ENCODE data around the gene MYH9. TPM values are rescaled to one million over a fixed set of nuclear protein-coding genes. Genes with fewer than 3 reads are reported as not detected.

Gene MYH9
- total RNA-seq, 1 donor from 2014 or later: 282 TPM

GRCh38 chr22:36325154-36326031 is 62.4 kb downstream of the MYH9 start:
- DNase-seq (ENCODE audit: low spot score): no peak
- intact Hi-C loops (cut with DNase I): loop anchor here (5.0 kb wide), 1 partner anchor 42 kb away; no protein-coding TSS in a partner anchor

DNA sequence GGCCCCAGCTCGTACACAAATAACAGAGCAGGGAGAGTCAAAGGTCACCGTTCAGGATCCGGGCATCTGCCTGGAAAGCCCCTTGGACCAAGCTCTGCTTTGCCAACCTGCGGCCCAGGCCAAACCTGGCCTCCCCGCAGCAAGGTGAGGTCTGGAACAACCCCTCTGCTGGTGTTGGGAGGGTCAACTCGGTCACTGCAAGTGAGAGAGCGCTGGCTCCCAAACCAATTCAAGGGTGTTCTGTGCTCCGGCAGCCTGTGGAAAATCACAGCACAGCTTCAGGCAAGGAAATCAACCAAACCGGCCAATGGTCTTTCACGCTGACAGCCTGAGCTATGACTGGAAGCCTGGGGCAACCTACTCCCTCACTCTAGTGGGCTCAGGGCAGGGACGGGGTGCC is 63.4 kb downstream of the MYH9 start:
- intact Hi-C loops (cut with DNase I): loop anchor here (5.0 kb wide), 1 partner anchor 143 kb away; no protein-coding TSS in a partner anchor
- DNase-seq (ENCODE audit: low spot score): no peak

GRCh38 chr22:36323855-36324331 is 63.9 kb downstream of the MYH9 start:
- no peak for DNase-seq (ENCODE audit: low spot score)
- intact Hi-C loops (cut with DNase I): loop anchor here (2.0 to 5.0 kb wide), 2 partner anchors 63 to 143 kb away; partner anchors contain the start of gene MYH9

DNA sequence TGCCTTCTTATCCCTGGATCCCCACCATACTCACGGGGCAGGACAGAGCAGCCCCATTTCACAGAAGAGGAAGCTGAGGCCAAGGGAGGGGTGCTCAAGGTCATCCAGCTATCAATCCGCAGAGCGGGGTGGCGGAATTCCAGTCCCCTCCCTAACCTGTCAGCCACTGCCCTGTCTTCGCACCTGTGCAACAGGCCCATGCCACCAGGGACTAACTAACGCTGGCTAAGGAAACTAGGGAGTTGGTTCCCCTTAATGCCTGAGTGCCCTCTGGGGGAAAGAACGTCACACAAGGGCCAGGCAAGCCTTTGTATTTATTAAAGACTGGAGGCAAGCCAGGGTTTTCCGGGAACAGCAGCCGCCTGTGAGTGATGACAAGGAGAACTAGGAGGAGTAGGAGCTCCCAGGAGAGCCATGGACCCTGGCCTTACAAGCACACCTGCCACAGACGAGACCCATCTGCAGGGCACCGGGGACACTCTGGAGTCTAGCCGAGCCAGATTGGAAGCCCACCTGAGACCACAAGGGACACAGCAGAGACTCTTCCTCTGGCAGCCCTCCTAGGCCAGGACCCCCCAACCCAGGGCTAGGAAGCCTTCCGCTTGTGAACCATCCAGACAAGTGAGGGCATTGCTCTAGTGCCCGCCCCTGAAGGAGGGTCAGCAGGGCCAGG is 64.4 kb downstream of the MYH9 start:
- intact Hi-C loops (cut with DNase I): loop anchor here (2.0 to 5.0 kb wide), 2 partner anchors 63 to 144 kb away; partner anchors contain the start of gene MYH9
- peak; percentile 88 for DNase-seq (ENCODE audit: low spot score)

GRCh38 chr22:36322602-36322915 is 65.2 kb downstream of the MYH9 start:
- DNase-seq (ENCODE audit: low spot score): no peak
- intact Hi-C loops (cut with DNase I): loop anchor here (2.0 to 5.0 kb wide), 2 partner anchors 64 to 145 kb away; partner anchors contain the start of gene MYH9

GRCh38 chr22:36321797-36322601 is 65.8 kb downstream of the MYH9 start:
- DNase-seq (ENCODE audit: low spot score): no peak
- intact Hi-C loops (cut with DNase I): loop anchor here (2.0 to 5.0 kb wide), 2 partner anchors 65 to 145 kb away; partner anchors contain the start of gene MYH9

DNA sequence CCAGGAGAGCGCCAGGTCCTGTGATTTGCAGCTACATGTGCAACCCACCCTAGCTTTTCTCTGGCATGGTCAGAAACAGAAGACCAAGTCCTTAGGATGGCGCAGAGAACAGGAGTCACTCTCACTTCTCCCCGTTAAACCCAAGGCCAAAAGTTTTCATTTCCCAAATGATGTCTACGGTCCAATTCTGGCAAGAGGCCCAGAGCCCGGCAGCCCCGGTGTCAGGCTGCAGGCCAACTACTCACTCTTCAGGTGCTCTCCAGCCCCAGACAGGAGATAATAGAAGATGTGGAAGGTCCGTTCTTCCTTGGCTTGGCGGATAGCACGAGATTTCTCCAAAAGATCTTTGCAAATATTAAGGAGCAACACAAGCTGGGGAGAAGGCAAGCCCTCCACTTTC is 67.2 kb downstream of the MYH9 start:
- intact Hi-C loops (cut with DNase I): loop anchor here (5.0 kb wide), 1 partner anchor 147 kb away; no protein-coding TSS in a partner anchor
- no peak for DNase-seq (ENCODE audit: low spot score)

DNA sequence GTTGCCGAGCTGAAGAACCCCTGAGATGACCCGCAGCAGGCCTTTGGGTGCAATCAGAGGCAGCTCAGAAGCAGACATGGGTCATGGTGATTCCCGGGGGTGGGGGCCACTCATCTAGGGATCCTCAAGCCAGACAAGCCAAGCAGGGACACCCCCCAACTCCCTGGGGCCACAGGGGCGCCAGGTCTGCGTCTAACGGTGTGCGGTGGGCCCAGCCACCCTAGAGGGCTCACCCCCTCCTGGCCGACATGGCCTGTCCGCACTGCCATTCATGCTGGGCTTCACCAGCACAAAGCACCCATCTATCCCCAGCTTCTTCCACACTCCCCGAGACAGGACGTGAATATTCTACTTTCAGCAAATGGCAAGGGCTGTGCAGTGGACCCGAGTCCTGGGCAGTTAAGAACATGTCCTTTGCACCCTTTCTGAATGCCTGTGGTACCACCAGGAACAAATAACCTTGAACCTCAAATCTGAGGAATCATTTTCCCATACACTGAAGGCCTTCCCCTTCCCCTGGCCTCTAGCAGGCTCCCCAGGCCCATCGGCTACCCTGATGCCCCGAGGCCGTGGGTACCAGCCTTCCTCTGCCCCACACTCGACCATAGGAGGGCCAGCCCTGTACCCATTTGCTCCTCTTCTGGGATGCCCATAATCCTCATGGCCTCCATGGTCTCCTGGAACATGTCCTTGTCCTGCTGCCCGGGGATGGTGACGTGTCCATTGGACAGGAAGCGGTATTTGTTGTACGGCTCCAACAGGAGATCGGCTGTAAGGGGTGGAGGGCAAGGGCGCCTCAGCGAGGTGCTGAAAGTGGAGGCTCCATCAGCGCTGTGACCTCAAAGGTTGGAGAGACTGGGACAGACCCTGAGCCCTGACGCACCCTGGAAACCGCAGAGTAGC is 67.9 kb downstream of the MYH9 start:
- no peak for DNase-seq (ENCODE audit: low spot score)
- intact Hi-C loops (cut with DNase I): loop anchor here (5.0 kb wide), 1 partner anchor 147 kb away; no protein-coding TSS in a partner anchor

DNA sequence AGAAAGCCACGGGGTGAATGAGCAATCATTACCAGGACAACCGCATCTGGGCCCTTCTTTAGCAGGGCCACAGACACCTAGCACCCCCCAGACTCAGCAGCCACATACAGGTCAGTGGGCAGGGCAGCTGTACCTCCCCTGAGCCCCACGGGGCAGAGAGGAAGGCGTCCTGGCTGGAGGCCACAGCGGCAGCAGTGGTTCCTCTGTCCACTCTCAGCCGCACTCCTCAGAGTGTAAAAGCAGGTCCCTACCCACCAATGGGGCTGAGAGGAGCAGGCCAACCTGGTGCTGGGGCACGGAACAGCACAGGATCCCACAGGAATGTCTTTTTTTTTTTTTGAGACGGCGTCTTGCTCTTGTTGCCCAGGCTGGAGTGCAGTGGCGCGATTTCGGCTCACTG is 69.3 kb downstream of the MYH9 start:
- intact Hi-C loops (cut with DNase I): no loop called here
- no peak for DNase-seq (ENCODE audit: low spot score)

- no peak for DNase-seq (ENCODE audit: low spot score)
- intact Hi-C loops (cut with DNase I): no loop called here
These were observed 70.0 kb downstream of the MYH9 start for GRCh38 chr22:36317658-36318271.

GRCh38 chr22:36316419-36316818 is 71.3 kb downstream of the MYH9 start:
- no peak for DNase-seq (ENCODE audit: low spot score)
- intact Hi-C loops (cut with DNase I): no loop called here

DNA sequence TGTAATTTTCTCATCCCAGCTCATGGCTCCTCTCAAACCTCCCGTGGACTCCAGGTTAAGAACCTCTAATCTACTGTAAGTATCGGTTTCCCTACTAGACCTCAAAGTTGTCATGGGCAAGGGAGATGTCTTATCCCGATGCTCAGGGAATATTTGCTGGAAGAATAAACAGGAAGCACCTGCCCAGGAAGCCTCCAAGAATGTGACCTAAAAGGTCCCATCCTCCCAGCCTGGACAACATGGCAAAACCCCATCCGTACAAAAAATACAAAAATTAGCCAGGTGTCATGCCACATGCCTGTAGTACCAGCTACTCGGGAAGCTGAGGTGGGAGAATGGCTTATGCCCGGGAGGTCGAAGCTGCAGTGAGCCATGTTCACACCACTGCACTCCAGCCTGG is 72.4 kb downstream of the MYH9 start:
- intact Hi-C loops (cut with DNase I): no loop called here
- no peak for DNase-seq (ENCODE audit: low spot score)

GRCh38 chr22:36311386-36312085 is 76.2 kb downstream of the MYH9 start:
- no peak for DNase-seq (ENCODE audit: low spot score)
- intact Hi-C loops (cut with DNase I): no loop called here

DNA sequence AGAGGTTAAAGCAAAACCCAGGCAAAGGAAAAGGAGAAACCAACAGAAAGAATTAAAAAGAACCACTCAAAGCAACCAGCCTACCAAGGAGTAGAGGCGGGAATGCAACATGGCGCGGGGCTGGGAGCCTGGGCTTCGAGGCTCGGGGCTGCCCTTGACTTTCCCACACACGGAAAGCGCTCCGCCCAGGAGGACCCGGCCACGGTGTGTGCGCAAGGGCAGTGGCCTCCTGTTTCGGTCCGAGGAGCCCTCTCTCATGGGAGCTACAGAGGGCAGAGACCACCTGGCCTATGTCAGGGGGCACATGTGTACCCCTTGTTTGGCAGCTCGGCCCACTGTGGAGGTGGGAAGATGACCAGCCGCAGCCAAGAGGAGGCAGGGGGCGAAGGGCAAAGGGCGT is 78.9 kb downstream of the MYH9 start:
- DNase-seq (ENCODE audit: low spot score): no peak
- intact Hi-C loops (cut with DNase I): no loop called here

- DNase-seq (ENCODE audit: low spot score): no peak
- intact Hi-C loops (cut with DNase I): no loop called here
These were observed 81.5 kb downstream of the MYH9 start for GRCh38 chr22:36306227-36306626.

DNA sequence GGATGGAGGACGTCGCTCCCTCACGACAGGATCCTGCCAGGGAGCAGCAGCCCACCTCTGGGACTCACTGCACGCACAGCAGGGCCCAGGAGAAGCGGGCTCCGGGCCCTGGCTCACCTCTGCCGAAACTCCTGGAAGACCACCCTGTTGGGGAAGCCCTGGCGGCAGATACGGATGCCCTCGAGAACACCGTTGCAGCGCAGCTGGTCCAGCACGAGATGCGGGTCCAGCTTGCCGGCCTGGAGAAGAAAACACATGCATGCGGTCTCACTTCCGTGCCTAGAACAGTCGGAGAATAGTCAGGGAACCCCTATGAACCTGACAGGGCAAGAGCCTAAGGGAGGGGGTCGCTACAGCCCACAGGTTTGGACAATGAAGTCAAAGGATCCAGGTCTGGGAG is 82.0 kb downstream of the MYH9 start:
- intact Hi-C loops (cut with DNase I): no loop called here
- no peak for DNase-seq (ENCODE audit: low spot score)

- intact Hi-C loops (cut with DNase I): no loop called here
- no peak for DNase-seq (ENCODE audit: low spot score)
These were observed 83.3 kb downstream of the MYH9 start for GRCh38 chr22:36304429-36304828.

DNA sequence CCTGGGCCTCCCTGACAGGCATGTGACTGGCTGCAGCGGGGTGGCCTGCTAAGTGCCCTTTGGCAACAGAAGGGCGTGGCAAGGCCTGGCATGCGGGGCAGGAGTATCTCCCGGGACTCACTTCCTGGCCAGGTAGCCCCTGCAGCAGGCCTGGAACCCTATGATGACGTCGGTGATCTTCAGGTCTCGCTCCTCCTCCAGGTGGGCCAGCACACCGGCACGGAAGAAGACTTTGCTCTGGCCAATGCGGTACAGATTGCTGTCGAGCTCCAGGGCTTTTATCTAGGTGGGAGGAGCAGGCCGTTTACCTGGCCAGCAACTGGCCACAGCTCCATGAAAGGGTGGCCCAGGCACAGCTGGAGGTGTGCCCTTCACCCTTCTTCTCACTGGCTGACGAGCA is 83.9 kb downstream of the MYH9 start:
- intact Hi-C loops (cut with DNase I): no loop called here

More for the DNA sequence above, 83.9 kb downstream of the MYH9 start:
- DNase-seq (ENCODE audit: low spot score): no peak

All from cardiac septum (tissue), 1 donor.